ENCODE data around the gene XCL2.
"Not testable (repeated sequence)": the region's sequence is repeated elsewhere in the genome, so short reads cannot be mapped to it uniquely, and the experiment has no call there.

The XCL2 gene

GRCh38 chr1:168555508-168556046 is 11.8 kb upstream of the XCL2 start:
- DNase-seq, result no peak

DNA sequence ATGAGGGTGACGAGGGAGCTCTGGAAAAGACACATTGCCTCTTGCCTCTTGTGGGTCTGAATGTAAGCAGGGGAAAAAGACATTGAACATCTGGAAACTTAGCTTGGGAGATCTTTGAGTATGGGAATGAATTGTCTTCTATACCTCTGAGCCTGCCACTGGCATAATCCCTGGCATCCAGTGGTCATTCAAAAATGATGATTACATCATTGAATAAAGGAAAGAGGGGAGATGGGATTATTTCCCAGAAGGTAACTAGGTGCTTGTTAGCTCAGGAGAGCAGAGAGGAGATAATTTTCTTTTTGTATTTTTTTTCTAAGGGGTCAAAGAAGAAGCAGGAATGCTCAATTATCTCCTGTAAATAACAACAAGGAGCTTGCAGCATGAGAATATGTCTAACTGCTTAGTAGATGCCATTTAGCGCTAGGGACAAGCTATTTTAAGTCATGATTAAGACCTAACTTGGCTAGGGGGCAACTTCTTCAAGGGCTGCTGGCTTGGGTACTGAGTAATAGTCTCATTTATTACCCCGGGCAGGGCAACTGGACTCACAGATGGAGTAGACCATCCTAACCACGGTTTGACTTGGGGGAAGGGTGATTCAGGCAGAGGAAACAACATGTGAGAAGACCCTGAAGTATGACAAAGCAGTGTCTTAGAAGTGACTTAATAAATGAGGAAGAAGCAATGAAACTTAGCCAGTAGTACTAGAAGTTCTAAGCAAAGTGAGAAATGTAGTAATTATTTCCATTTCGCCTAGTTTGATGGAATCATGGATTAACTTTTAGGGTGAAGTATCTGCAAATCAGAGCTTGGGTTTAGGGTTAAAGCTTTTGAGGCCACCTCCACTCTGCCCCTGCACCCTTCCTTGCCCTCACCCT is 11.0 kb upstream of the XCL2 start:
- no peak for DNase-seq

DNA sequence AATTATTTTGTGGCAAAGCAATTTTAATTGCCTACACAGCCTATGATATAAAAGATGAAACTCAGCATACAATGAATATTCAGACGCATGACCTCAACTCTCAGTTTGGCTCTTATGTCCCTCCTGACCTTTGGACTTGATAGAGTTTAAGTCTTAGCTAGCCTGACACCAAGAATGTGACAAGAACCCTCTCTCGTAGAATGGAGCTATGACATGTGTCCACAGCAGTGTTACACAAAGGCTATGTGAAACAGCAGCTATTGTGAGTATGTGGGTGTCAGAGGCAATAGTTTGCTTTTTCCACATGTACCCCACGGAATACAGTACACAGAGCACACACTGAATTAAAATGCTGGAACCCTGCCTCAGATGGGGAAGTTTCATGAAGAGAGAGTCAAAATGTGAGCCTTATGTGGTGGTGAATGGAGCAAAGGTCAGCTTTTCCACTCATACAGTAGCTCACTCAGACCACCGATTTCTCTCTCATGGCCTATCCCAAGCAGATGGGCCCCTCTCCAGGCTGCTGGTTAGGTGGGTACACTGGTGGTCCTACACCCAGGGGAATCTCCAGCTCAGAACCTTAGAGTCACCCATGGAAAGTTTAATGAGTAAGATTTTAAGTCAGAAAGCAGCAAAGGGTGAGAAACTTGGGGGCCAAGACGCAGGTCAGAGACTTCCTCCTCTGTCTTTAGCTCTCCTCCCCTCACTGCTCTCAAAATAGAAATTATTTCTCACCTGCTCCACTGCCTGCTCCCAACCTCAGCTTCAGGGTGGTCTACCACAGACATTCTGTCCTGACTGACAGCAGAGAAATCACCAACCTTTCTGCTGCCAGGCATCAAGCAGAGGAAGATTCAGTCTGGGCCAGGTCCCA is 10.1 kb upstream of the XCL2 start:
- no peak for DNase-seq

DNA sequence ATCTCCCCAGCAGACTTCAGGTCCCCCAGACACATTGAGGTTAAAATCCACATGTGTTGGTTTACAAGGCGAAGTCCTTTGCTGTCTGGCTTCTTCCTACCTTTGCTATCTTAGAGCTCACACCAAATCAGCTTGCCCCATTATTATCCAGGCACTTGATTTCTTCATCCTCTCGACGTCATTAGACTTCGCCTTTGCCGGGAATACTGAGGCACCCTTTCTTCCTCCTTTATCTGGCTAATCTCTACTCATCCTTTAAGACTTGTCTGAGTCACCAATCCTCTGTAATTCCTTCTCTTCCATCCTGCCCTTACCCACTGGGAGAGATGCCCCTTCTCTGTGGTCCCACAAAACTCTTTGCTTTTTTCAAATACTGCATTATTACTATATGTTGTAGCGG is 9.2 kb upstream of the XCL2 start:
- no peak for DNase-seq

GRCh38 chr1:168551688-168552087 is 7.9 kb upstream of the XCL2 start:
- DNase-seq, result no peak

- no peak for DNase-seq
These were observed 7.2 kb upstream of the XCL2 start for GRCh38 chr1:168550971-168551370.

DNA sequence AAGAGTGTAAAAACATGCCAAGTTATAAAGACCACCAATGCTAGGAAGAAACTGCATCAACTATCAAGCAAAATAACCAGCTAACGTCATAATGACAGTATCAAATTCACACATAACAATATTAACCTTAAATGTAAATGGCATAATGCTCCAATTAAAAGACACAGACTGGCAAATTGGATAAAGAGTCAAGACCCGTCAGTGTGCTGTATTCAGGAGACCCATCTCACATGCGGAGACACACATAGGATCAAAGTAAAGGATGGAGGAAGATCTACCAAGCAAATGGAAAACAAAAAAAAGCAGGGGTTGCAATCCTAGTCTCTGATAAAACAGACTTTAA is 2.7 kb upstream of the XCL2 start:
- DNase-seq, result not testable (repeated sequence)

- DNase-seq, result not testable (repeated sequence)
These were observed 2.1 kb upstream of the XCL2 start for GRCh38 chr1:168545678-168546552.

GRCh38 chr1:168542978-168543377 is 819 bp downstream of the XCL2 start:
- DNase-seq, result not testable (repeated sequence)

DNA sequence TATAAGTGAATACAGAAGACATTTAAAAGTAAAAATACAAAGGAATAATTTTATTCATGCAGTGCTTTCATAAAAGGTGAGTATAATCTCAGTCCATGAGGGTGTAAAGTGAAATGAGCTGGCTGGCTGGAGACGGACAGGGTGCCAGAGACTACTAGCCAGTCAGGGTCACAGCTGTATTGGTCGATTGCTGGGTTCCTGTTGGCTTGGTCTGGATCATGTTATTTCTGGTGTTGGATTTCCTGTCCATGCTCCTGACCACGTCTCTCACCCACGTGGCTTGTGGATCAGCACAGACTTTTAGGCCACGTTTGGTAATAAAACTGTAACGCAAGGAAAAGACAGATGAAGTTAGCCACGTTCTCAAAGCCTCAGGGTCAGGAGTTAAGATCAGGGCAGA is 3.0 kb downstream of the XCL2 start:
- DNase-seq, result not testable (repeated sequence)

DNA sequence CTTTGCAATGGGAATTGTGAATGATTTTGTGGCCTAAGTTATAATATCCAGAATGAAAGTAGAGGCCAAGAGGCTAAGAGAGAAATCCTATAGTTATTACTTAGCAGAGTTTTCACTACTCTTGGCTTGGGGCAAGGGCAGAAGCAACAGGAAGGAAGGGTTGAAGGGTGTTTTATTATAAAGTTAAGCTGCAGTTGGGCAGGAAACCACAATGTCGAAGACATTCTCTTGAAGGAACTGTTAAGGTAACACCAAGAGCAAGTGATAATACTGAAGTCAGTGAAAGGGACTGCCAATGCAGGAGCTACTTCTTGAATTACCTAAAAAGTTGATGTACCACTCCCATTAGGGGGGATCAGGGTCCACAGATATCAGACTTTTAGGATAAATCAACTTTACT is 8.3 kb downstream of the XCL2 start:
- DNase-seq, result no peak

DNA sequence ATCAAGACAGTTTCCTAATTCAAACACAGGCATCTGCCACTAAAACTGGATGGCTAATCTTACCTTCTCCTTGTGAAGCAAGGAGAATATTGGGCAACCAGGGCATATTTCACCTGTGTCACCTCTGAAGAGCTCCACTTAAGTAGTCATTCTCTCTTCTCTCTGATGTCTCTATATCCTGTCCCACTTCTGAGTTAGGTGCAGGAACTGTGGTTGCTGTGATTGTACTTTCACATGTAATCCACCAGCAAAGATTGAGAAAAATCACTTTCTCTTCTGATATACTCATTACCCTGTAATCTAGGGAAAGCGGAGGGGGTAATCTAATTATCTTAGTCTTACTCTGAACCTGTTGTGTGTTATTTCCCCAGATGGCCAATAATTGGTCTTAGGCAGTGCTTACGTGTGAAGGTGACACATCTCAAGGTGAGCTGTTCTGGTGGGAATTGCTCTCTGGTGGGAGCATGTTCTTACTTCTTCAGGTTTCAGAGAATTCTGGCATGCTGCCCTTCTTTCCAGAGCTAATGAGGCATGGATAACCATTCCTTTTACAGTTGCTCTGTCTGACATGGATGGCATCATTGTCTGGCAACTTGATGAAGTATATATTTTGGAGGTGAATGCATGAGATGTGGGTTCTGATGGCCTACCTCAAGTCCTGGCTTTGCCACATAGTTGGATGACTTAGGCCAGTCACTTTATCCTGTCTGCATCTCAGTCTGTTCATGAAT is 12.0 kb downstream of the XCL2 start:
- no peak for DNase-seq

DNA sequence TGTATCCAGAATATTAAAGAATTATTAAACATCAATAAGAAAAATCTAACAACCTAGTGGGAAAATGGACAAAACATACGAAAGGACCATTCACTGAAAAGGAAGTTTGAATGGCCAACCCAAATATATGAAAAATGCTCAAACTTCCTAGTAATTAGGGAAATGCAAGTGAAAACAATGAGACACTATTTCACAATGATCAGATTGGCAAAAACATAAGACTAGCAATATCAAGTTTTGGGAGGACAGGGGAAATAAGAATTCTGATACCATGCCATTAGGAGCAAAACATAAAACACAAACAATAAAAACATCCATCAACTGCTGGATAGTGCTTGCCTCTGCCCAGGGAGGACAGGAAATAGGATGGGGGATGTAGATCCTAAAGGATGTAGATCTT is 14.3 kb downstream of the XCL2 start:
- no peak for DNase-seq

DNA sequence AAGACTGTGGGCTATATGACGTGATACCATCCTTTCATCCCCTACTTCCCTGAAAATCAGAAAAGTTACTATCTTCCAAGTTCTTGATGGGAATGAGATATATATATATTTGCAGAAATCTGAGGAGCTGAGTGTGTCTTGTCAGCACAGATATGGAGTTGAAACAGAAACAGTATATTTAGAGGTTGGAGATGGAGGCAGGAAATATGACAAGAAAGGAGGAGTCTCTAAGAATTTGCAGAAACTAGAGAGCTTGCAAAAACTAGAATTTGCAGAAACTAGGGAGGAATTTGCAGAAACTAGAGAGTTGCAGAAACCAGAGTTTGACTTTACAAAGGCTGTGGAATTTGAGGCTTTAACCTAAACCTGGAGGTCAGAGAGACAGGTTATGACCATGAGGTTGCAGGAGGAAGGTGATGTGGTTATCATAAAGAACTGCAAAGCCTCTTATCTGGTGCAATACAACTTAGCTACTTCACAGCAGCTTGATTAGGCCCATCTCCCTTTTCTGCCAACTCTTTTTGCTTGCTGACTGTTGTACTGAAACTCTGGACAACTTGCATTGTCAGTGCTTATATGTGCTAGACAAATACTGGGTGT is 22.3 kb downstream of the XCL2 start:
- no peak for DNase-seq

DNA sequence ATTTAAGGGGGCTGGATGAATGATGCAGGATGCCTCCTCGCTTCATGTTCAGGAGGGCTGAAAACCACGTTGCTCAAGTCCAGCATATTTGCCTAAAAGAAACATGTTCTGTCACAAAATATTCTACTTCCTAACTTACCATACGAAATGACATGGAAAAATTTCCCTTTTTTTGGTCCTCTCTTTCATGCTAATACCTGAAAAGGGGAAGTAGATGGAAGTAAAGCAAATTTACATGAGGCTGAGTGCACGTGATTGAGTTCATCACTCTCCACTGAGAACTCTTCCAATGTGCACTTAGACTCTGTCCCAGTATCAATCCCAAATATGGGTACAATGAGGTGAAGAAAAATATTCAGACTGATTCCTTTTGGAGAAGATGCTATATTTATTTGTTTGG is 23.0 kb downstream of the XCL2 start:
- no peak for DNase-seq

- DNase-seq, result no peak
These were observed 23.6 kb downstream of the XCL2 start for GRCh38 chr1:168520052-168520751.

- no peak for DNase-seq
These were observed 25.0 kb downstream of the XCL2 start for GRCh38 chr1:168518813-168519212.

DNA sequence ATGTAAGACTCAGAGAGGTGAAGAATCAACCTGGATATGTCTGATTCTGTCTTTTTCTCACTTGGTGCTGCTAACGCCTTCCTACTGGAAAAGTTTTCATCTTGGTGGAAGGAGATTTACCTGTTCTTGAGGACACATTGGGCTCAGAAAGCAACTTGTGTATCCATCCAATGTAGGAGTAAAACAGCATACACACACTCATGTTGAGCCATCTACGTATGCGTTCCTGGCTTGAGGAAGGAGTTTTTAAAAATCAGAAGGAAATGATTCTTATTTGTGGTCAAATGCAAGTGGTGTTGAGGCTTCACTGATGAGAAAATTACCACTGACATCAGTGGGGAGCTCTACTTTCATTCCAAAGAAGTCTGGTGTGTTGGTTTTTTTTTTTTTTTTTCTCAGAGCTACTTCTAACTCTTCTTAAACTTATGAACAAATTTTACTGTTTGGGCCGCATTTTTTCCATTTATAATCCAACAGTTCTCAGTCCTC is 25.6 kb downstream of the XCL2 start:
- DNase-seq, result no peak

- no peak for DNase-seq
These were observed 29.3 kb downstream of the XCL2 start for GRCh38 chr1:168514455-168514854.

GRCh38 chr1:168513656-168514404 is 30.0 kb downstream of the XCL2 start:
- no peak for DNase-seq

Data from cortex of kidney (tissue), 1 donor.